ENCODE results near the gene LAIR2.

DNA sequence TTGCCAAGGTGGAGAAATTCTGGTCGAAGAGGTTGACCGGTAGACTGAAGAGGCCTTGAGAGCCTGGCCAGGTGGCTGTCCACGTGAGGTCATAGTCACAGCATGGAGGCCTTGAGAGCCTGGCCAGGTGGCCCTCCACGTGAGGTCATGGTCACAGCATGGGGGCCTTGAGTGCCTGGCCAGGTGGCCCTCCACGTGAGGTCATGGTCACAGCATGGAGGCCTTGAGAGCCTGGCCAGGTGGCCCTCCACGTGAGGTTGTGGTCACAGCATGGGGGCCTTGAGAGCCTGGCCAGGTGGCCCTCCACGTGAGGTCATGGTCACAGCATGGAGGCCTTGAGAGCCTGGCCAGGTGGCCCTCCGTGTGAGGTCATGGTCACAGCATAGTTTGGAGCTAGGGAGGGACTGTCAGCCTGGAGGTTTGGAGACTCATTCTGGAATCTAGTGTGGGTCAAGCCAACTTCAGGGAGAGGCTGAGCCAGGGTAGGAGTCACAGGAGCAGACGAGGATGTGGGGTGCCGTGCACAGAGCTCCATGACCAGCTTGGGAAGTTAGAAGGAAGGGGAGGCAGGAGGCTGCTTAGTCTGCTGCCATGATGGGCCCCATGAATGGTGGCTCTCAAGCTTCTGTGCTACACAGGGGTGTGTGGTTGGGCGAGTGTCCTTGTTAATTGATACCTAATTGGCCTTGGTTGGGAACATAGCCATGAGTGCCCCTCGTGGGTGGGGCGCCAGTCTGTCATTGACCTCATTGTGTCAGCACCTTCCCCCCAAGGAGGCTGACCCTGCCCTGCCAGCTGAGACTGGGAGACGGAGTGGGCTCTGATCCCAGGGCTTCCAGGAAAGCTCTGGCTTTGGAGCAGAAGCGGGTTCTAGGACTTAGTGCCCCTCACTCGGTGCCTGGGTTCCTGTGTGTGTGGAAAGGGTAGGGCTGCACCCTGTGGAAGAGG is 43.1 kb upstream of the LAIR2 start:
- TF ChIP-seq, protein P1, sequence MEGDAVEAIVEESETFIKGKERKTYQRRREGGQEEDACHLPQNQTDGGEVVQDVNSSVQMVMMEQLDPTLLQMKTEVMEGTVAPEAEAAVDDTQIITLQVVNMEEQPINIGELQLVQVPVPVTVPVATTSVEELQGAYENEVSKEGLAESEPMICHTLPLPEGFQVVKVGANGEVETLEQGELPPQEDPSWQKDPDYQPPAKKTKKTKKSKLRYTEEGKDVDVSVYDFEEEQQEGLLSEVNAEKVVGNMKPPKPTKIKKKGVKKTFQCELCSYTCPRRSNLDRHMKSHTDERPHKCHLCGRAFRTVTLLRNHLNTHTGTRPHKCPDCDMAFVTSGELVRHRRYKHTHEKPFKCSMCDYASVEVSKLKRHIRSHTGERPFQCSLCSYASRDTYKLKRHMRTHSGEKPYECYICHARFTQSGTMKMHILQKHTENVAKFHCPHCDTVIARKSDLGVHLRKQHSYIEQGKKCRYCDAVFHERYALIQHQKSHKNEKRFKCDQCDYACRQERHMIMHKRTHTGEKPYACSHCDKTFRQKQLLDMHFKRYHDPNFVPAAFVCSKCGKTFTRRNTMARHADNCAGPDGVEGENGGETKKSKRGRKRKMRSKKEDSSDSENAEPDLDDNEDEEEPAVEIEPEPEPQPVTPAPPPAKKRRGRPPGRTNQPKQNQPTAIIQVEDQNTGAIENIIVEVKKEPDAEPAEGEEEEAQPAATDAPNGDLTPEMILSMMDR (IDR thresholded peaks at IDR 0.05), result no peak
- TF ChIP-seq ZFX (IDR thresholded peaks at IDR 0.05; ENCODE audit: borderline replicate concordance), result no peak

All from 22Rv1 (cell line).